Measurements from ENCODE around the gene TBC1D24.

DNA sequence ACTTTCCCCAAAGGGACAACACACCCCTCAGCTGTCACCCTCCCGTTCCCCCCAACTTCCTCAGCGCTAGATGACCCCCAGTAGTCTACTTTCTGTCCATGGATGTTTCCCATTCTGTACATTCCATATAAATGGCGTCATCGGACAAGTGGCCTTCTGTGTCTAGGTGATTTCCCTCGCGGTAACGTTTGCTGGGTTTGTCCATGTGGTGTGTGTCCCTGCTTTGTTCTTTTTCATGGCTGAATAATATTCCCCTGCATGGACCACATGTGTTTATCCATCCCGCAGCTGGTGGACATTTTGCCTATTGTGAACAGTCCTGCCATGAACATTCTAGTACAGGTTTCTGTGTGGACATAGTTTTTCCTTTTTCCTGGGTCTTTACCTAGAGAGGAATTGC lies 22.3 kb upstream of the TBC1D24 start:
- TF ChIP-seq POLR2A (IDR thresholded peaks at IDR 0.05): no peak
- no peak for TF ChIP-seq EP300 (IDR thresholded peaks at IDR 0.05; ENCODE audit: low read depth)
- TF ChIP-seq, protein P1, sequence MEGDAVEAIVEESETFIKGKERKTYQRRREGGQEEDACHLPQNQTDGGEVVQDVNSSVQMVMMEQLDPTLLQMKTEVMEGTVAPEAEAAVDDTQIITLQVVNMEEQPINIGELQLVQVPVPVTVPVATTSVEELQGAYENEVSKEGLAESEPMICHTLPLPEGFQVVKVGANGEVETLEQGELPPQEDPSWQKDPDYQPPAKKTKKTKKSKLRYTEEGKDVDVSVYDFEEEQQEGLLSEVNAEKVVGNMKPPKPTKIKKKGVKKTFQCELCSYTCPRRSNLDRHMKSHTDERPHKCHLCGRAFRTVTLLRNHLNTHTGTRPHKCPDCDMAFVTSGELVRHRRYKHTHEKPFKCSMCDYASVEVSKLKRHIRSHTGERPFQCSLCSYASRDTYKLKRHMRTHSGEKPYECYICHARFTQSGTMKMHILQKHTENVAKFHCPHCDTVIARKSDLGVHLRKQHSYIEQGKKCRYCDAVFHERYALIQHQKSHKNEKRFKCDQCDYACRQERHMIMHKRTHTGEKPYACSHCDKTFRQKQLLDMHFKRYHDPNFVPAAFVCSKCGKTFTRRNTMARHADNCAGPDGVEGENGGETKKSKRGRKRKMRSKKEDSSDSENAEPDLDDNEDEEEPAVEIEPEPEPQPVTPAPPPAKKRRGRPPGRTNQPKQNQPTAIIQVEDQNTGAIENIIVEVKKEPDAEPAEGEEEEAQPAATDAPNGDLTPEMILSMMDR (IDR thresholded peaks at IDR 0.05): no peak
